Measurements from ENCODE around the gene CHCT1. TPM values are rescaled to one million over a fixed set of nuclear protein-coding genes. Genes with fewer than 3 reads are reported as not detected.

The CHCT1 gene
- total and polyA plus RNA-seq, 8 donors = 0.45 TPM; not detected in 7

GRCh38 chr17:60398227-60398959 is 23.9 kb upstream of the CHCT1 start:
- Histone ChIP-seq H3K4me3 (no peak overlapping the region), H3K27ac (peak overlapping the region; percentile 66 to 91), H3K27me3 (no peaks in the 10 kb centered on the region), H3K4me1 (peaks cover 0 to 57% of the 10 kb centered on the region in 2 donors), H3K36me3 (no peaks in the 10 kb centered on the region), H3K9me3 (no peaks in the 10 kb centered on the region)
- no peak for TF ChIP-seq CTCF (IDR thresholded peaks at IDR 0.05)
- DNase-seq = no peak
- peak; percentile 50 for ATAC-seq
- intact Hi-C loops (cut with DNase I) = no loop called here

DNA sequence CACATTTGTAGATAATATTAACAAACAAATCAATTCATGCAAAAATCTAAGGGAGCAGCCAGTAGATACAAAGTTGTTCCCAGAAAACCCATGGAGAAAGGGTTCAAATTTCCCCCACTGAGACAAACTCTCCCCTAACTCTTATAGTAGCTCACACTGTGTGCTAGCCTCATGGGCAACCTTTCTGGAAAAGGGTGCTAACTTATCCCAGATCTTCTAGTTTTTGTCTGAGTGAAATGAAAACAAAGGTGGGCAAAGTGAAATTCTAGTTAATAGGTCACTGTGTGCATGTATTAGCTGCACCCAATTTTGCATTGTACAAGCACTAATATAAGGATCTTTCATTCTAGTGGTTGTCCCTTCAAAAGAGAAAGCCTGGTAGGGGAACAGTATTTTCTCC is 20.5 kb upstream of the CHCT1 start:
- no peak overlapping the region for H3K4me3 ChIP-seq
- H3K4me1 ChIP-seq = peaks cover 0 to 23% of the 10 kb centered on the region in 2 donors
- no peak for DNase-seq
- H3K9me3 ChIP-seq = no peaks in the 10 kb centered on the region
- H3K36me3 ChIP-seq = no peaks in the 10 kb centered on the region
- intact Hi-C loops (cut with DNase I) = no loop called here
- no peak overlapping the region for H3K27ac ChIP-seq
- H3K27me3 ChIP-seq = no peaks in the 10 kb centered on the region
- ATAC-seq = no peak
- TF ChIP-seq CTCF (IDR thresholded peaks at IDR 0.05) = no peak

- no peaks in the 10 kb centered on the region for H3K36me3 ChIP-seq
- intact Hi-C loops (cut with DNase I) = no loop called here
- no peaks in the 10 kb centered on the region for H3K9me3 ChIP-seq
- H3K4me3 ChIP-seq = no peak overlapping the region
- no peak overlapping the region for H3K27ac ChIP-seq
- no peak for TF ChIP-seq CTCF (IDR thresholded peaks at IDR 0.05)
- ATAC-seq (no peak), DNase-seq (no peak)
- H3K4me1 ChIP-seq = peaks cover 0 to 9% of the 10 kb centered on the region in 2 donors
- H3K27me3 ChIP-seq = no peaks in the 10 kb centered on the region
Observed at GRCh38 chr17:60403523-60403810, 18.8 kb upstream of the CHCT1 start.

- Histone ChIP-seq H3K4me1 (peaks cover 0 to 4% of the 10 kb centered on the region in 2 donors), H3K4me3 (no peak overlapping the region), H3K36me3 (no peaks in the 10 kb centered on the region), H3K9me3 (no peaks in the 10 kb centered on the region), H3K27ac (no peak overlapping the region), H3K27me3 (no peaks in the 10 kb centered on the region)
- DNase-seq (no peak), ATAC-seq (no peak)
- intact Hi-C loops (cut with DNase I) = no loop called here
- no peak for TF ChIP-seq CTCF (IDR thresholded peaks at IDR 0.05)
Observed at GRCh38 chr17:60403962-60404361, 18.3 kb upstream of the CHCT1 start.

DNA sequence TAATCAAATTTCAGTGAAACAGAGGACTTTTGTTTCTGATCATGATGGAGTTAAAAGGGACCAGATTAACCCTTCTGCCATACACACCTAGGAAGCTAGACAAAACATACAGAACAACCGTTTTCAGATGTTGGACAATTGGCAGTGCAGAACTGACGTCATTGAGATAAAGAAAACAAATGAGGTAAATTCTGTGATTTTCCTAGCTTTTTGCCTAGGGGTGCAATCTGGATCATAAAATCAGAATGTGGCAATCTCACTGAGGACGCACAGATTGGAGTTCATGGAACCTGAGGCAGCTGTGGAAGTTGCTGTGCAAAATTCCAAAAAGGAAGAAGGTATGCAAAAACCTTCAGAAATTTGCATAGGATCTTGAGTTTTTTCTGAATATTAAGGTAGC is 15.4 kb upstream of the CHCT1 start:
- intact Hi-C loops (cut with DNase I) = no loop called here

More for the DNA sequence above, 15.4 kb upstream of the CHCT1 start:
- no peak for TF ChIP-seq CTCF (IDR thresholded peaks at IDR 0.05)
- no peak for DNase-seq
- ATAC-seq = no peak
- no peaks in the 10 kb centered on the region for H3K27me3 ChIP-seq
- H3K9me3 ChIP-seq = no peaks in the 10 kb centered on the region
- no peak overlapping the region for H3K27ac ChIP-seq
- no peaks in the 10 kb centered on the region for H3K4me1 ChIP-seq
- H3K36me3 ChIP-seq = no peaks in the 10 kb centered on the region
- H3K4me3 ChIP-seq = no peak overlapping the region

Measured in left lung (tissue), 10 donors.